Heart right ventricle (tissue), 16 donors: Measurements from ENCODE around the gene EIF3F. TPM values are rescaled to one million over a fixed set of nuclear protein-coding genes. Genes with fewer than 3 reads are reported as not detected.

Experiments
- ATAC-seq, 8 donors: fragments of 200-7000 bp; cut with Tn5 transposase; one replicate each; pipeline ENCODE4 v1.9.1; 2020; ENCODE audit warnings: mild to moderate bottlenecking in 8 of 8, moderate library complexity in 8 of 8, moderate number of reproducible peaks in 1 of 8
- DNase-seq, 2 donors: peaks; one replicate each; pipeline ENCODE4 v3.0.0-alpha.2; 2020
- H3K27ac ChIP-seq, 10 donors: fragments of 200-600 bp; sonication (generic) in 2 of 10; one replicate each; pipeline versions ENCODE4 v1.5.0 to v1.8.0; 2020 to 2022; ENCODE audit warnings: mild to moderate bottlenecking in 3 of 10
- H3K27me3 ChIP-seq, 7 donors: fragments of 200-600 bp; one replicate each; pipeline ENCODE4 v1.8.0; 2021 to 2022; ENCODE audit warnings: mild to moderate bottlenecking in 2 of 7
- H3K36me3 ChIP-seq, 9 donors: fragments of 200-600 bp; sonication (generic) in 1 of 9; one replicate each; pipeline versions ENCODE4 v1.5.0 to v1.8.0; 2020 to 2022; ENCODE audit warnings: mild to moderate bottlenecking in 2 of 9
- H3K4me1 ChIP-seq, 9 donors: fragments of 200-600 bp; sonication (generic) in 1 of 9; one replicate each; pipeline versions ENCODE4 v1.5.0 to v1.8.0; 2020 to 2022; ENCODE audit warnings: mild to moderate bottlenecking in 4 of 9
- H3K4me3 ChIP-seq, 10 donors: fragments of 200-600 bp; sonication (generic) in 2 of 10; one replicate each; pipeline versions ENCODE4 v1.5.0 to v1.8.0; 2020 to 2022; ENCODE audit warnings: mild to moderate bottlenecking in 7 of 10, moderate library complexity in 2 of 10
- H3K9me3 ChIP-seq, 11 donors: fragments of 200-600 bp in 10 of 11; sonication (generic) in 2 of 11; one replicate each; pipeline versions ENCODE4 v1.5.0 to v1.8.0; 2013 to 2022; ENCODE audit warnings: mild to moderate bottlenecking in 2 of 11, control low read depth in 1 of 11, moderate library complexity in 1 of 11
- CTCF ChIP-seq, 9 donors: fragments of 200-600 bp; sonication (generic) in 2 of 9; IDR thresholded peaks; one replicate each; pipeline versions ENCODE4 v1.5.0 to v1.8.0; 2021 to 2022; ENCODE audit warnings: antibody characterized with exemption in 9 of 9, mild to moderate bottlenecking in 5 of 9, moderate library complexity in 1 of 9
- WGBS, 2 donors: extraction: QIAGEN DNeasy Blood & Tissue Kit; methylation state at CpG; one replicate each; pipeline ENCODE4 v1.1.7; 2013; ENCODE audit warnings: inconsistent platforms in 1 of 2; 5-methylcytosine and 5-hydroxymethylcytosine counted together
- intact Hi-C, 10 donors: fragments of 100-400 bp; cut with DNase I; formaldehyde crosslinking; loops; one replicate each; pipeline versions ENCODE4 v1.11.1 to v1.14.2; 2022
- polyA plus RNA-seq, 2 donors: library from polyadenylated mRNA; stranded (reverse); fragments of 200-250 nt; gene quantifications; one replicate each; pipeline ENCODE4 v1.2.3, GENCODE V29; 2013
- total RNA-seq, 10 donors: library from RNA; stranded (reverse); fragmentation: NEBNext Ultra II Directional in 3 of 10; extraction: Animal tissue kit (Norgen Biotek cat#: 25700) in 3 of 10; gene quantifications; one replicate each; pipeline versions ENCODE4 v1.2.1 to v1.2.4, GENCODE V29; 2021 to 2023
- donor health status: Arrhythmogenic right ventricular cardiomyopathy.
- donor health status: ischemic (EF 13 %, LVEDD 7.1; RV severe dilation, severe dysfunction).
- donor health status: healthy with polysubstance abuse.
- donor health status: DM: no; HTN: yes; CAD: no.
- donor health status: DM: no; HTN: no; CAD: no.
- donor health status: ischemic (EF 25% LVEDD 6.9; RV normal size, moderate dysfunction).
- donor health status: ischemic (EF 25% LVEDD 5.7; RV mildly dilated, moderate dysfunction).
- donor health status: healthy.
- donor health status: DM: yes; HTN: yes; CAD: no.
- donor health status: Ischemic cardiomyopathy.
- donor health status: ischemic (EF 35%, LVEDD 5.7; RV mildly dilated, moderate dysfunction).
- donor health status: nonischemic (EF 11% LVEDD 7.7; RV severe dilation, severe dysfunction).
- donor health status: DM: yes; HTN: yes; CAD: no.
- donor health status: PGD.
- donor health status: ischemic (EF 29% LVEDD 5.4; RV normal size, mild dysfunction).
- donor health status: nonischemic (EF 23%, LVEDD 6.1; RV moderate dilation, normal function).

EIF3F gene
- total and polyA plus RNA-seq, 12 donors = 63.2 to 386 (median 157) TPM

- Histone ChIP-seq H3K4me3 (no peak overlapping the region), H3K27me3 (peaks cover 0 to 16% (median 0%) of the 10 kb centered on the region in 7 donors), H3K9me3 (peaks cover 0 to 7% (median 0%) of the 10 kb centered on the region in 11 donors), H3K4me1 (no peaks in the 10 kb centered on the region), H3K27ac (no peak overlapping the region), H3K36me3 (no peaks in the 10 kb centered on the region)
- intact Hi-C loops = no loop called here
- no peak for TF ChIP-seq CTCF (IDR thresholded peaks at IDR 0.05)
- DNase-seq (no peak), ATAC-seq (no peak)
- WGBS, 2 donors = 73 to 76% methylated on average over 1 of the region's 1 CpG
These were observed 37.2 kb upstream of the EIF3F start for GRCh38 chr11:7949934-7950333.

GRCh38 chr11:7955191-7955590, 31.9 kb upstream of the EIF3F start:
- intact Hi-C loops = no loop called here
- Histone ChIP-seq H3K4me3 (no peak overlapping the region), H3K27me3 (peaks cover 0 to 6% (median 0%) of the 10 kb centered on the region in 7 donors), H3K9me3 (peaks cover 0 to 13% (median 0%) of the 10 kb centered on the region in 11 donors), H3K36me3 (no peaks in the 10 kb centered on the region), H3K27ac (no peak overlapping the region), H3K4me1 (no peaks in the 10 kb centered on the region)
- WGBS, 2 donors = 67 to 69% methylated on average over 1 of the region's 1 CpG
- DNase-seq (no peak), ATAC-seq (no peak)
- no peak for TF ChIP-seq CTCF (IDR thresholded peaks at IDR 0.05)

- no peak overlapping the region for H3K4me3 ChIP-seq
- H3K4me1 ChIP-seq = no peaks in the 10 kb centered on the region
- no peaks in the 10 kb centered on the region for H3K36me3 ChIP-seq
- H3K27ac ChIP-seq = no peak overlapping the region
- H3K9me3 ChIP-seq = no peaks in the 10 kb centered on the region
- H3K27me3 ChIP-seq = peaks cover 0 to 14% (median 11%) of the 10 kb centered on the region in 7 donors
- TF ChIP-seq CTCF (IDR thresholded peaks at IDR 0.05) = no peak
- no peak for DNase-seq
- intact Hi-C loops = no loop called here
- WGBS, 2 donors = 54 to 58% methylated on average over 3 of the region's 3 CpGs
- no peak for ATAC-seq
These were observed 22.9 kb upstream of the EIF3F start for GRCh38 chr11:7964261-7964660.

- no peak for ATAC-seq
These were observed 22.3 kb upstream of the EIF3F start for GRCh38 chr11:7964873-7965272.

More at GRCh38 chr11:7964873-7965272, 22.3 kb upstream of the EIF3F start:
- H3K9me3 ChIP-seq = no peaks in the 10 kb centered on the region
- peaks cover 0 to 14% (median 11%) of the 10 kb centered on the region in 7 donors for H3K27me3 ChIP-seq
- no peak overlapping the region for H3K27ac ChIP-seq
- no peak overlapping the region for H3K4me3 ChIP-seq
- no peaks in the 10 kb centered on the region for H3K36me3 ChIP-seq
- no peak for TF ChIP-seq CTCF (IDR thresholded peaks at IDR 0.05)
- no peaks in the 10 kb centered on the region for H3K4me1 ChIP-seq
- intact Hi-C loops = no loop called here
- DNase-seq = no peak
